SU-DHL-6 (cell line): Measurements from ENCODE around the gene RBFOX1.

Source experiments
- H2AFZ ChIP-seq: fragments of 200-600 bp; sonication (generic); 2 replicates; pipeline ENCODE4 v1.6.1; 2014; ENCODE audit warnings: low read depth, mild to moderate bottlenecking, moderate library complexity, mixed read lengths, antibody characterized with exemption, low read length; ENCODE audit not compliant: severe bottlenecking
- H3F3A ChIP-seq: fragments of 200-600 bp; shearing (Covaris generic); 2 replicates; pipeline ENCODE4 v1.6.0; 2016; ENCODE audit warnings: antibody characterized with exemption, mild to moderate bottlenecking; ENCODE audit not compliant: insufficient read depth
- H3K27ac ChIP-seq: fragments of 200-600 bp; sonication (generic); 2 replicates; pipeline ENCODE4 v1.5.1; 2016; ENCODE audit warnings: low read depth, mild to moderate bottlenecking, low read length, moderate library complexity, mixed read lengths
- H3K27me3 ChIP-seq: fragments of 200-600 bp; sonication (generic), shearing (Covaris generic); 2 replicates; pipeline ENCODE4 v1.6.0; 2014; ENCODE audit warnings: mild to moderate bottlenecking, low read length
- H3K36me3 ChIP-seq: fragments of 200-600 bp; sonication (generic); 2 replicates; pipeline ENCODE4 v1.6.1; 2014; ENCODE audit warnings: mild to moderate bottlenecking, low read length, mixed read lengths
- H3K4me2 ChIP-seq: fragments of 300-600, 200-600 bp; shearing (Covaris generic), sonication (generic); 2 replicates; pipeline ENCODE4 v1.6.0; 2014; ENCODE audit warnings: low read length, low read depth, mild to moderate bottlenecking; ENCODE audit not compliant: poor library complexity, severe bottlenecking
- H3K4me3 ChIP-seq: fragments of 200-600 bp; sonication (generic); 2 replicates; pipeline ENCODE4 v1.5.1; 2014; ENCODE audit warnings: antibody characterized with exemption, low read length, mild to moderate bottlenecking, mixed read lengths; ENCODE audit not compliant: insufficient read depth, poor library complexity, severe bottlenecking
- H3K79me2 ChIP-seq: fragments of 200-600 bp; sonication (generic); 2 replicates; pipeline ENCODE4 v1.6.1; 2014; ENCODE audit warnings: mild to moderate bottlenecking, low read length, moderate library complexity; ENCODE audit not compliant: insufficient read depth
- H3K9ac ChIP-seq: fragments of 200-600 bp; sonication (generic); 2 replicates; pipeline ENCODE4 v1.7.0; 2014; ENCODE audit warnings: mild to moderate bottlenecking, low read length
- H3K9me2 ChIP-seq: fragments of 200-600 bp; sonication (generic); replicated peaks from 2 replicates; pipeline ENCODE4 v1.6.1; 2014; ENCODE audit warnings: low read length; ENCODE audit not compliant: insufficient read depth
- H3K9me3 ChIP-seq: fragments of 200-600 bp; sonication (generic); 2 replicates; pipeline ENCODE4 v1.6.1; 2014; ENCODE audit warnings: low read length, mixed read lengths; ENCODE audit not compliant: insufficient read depth
- H4K20me1 ChIP-seq: fragments of 200-600 bp; sonication (generic); 2 replicates; pipeline ENCODE4 v1.6.1; 2014; ENCODE audit warnings: low read depth, mild to moderate bottlenecking, antibody characterized with exemption, low read length, moderate library complexity, mixed read lengths
- EZH2phosphoT487 ChIP-seq: fragments of 200-600 bp; sonication (generic), shearing (Covaris generic); conservative IDR thresholded peaks from 2 replicates; pipeline ENCODE4 v1.6.1; 2018; ENCODE audit warnings: mild to moderate bottlenecking, antibody characterized with exemption, low read length, moderate library complexity, mixed read lengths
- TF ChIP-seq, protein P1 (sequence below): fragments of 200-600 bp; sonication (generic); IDR thresholded peaks from one replicate; pipeline ENCODE4 v1.5.1; 2017; ENCODE audit warnings: antibody characterized with exemption, mild to moderate bottlenecking, low read length, moderate library complexity; ENCODE audit not compliant: insufficient read depth, poor library complexity, severe bottlenecking

Gene RBFOX1

GRCh38 chr16:7313170-7313569 lies 19.5 kb upstream of the RBFOX1 start:
- no peaks in the 10 kb centered on the region for H3K9me3 ChIP-seq
- H2AFZ ChIP-seq, result no peak overlapping the region
- H3K79me2 ChIP-seq, result no peaks in the 10 kb centered on the region

DNA sequence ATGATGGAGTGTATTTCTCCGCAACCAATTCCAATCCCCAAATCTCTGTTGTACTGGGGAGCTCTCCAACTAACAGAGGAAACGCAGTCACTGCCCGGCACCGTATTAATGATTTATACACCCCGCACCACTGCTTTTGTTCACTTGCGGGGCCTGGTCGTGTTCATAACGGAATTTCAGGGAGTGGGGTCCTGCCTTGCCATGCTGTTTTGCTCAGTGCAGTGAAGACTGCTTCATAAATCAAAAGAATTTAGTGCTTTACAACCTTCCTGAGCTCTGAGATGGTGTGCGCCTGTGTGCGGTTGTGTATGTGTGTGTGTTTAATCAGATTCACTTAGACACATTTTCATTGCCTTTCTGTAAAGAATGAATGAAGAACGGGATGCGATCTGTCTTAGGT lies 18.5 kb upstream of the RBFOX1 start:
- Histone ChIP-seq H3K27ac (no peak overlapping the region), H3F3A (no peaks in the 10 kb centered on the region), H3K79me2 (no peaks in the 10 kb centered on the region), H3K27me3 (no peaks in the 10 kb centered on the region), H3K9ac (no peak overlapping the region), H3K4me3 (no peak overlapping the region), H2AFZ (no peak overlapping the region), H3K4me2 (no peak overlapping the region), H3K9me2 (no peaks in the 10 kb centered on the region), H3K9me3 (no peaks in the 10 kb centered on the region), H4K20me1 (no peaks in the 10 kb centered on the region), H3K36me3 (no peaks in the 10 kb centered on the region)
- TF ChIP-seq EZH2phosphoT487, result no peak
- TF ChIP-seq, protein P1, sequence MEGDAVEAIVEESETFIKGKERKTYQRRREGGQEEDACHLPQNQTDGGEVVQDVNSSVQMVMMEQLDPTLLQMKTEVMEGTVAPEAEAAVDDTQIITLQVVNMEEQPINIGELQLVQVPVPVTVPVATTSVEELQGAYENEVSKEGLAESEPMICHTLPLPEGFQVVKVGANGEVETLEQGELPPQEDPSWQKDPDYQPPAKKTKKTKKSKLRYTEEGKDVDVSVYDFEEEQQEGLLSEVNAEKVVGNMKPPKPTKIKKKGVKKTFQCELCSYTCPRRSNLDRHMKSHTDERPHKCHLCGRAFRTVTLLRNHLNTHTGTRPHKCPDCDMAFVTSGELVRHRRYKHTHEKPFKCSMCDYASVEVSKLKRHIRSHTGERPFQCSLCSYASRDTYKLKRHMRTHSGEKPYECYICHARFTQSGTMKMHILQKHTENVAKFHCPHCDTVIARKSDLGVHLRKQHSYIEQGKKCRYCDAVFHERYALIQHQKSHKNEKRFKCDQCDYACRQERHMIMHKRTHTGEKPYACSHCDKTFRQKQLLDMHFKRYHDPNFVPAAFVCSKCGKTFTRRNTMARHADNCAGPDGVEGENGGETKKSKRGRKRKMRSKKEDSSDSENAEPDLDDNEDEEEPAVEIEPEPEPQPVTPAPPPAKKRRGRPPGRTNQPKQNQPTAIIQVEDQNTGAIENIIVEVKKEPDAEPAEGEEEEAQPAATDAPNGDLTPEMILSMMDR, result no peak

More at GRCh38 chr16:7313170-7313569, 19.5 kb upstream of the RBFOX1 start:
- H3K4me2 ChIP-seq, result no peak overlapping the region
- H3K9ac ChIP-seq, result no peak overlapping the region
- no peak overlapping the region for H3K27ac ChIP-seq
- no peak overlapping the region for H3K4me3 ChIP-seq
- H3F3A ChIP-seq, result no peaks in the 10 kb centered on the region
- TF ChIP-seq, protein P1, result no peak
- TF ChIP-seq EZH2phosphoT487, result no peak
- H3K9me2 ChIP-seq, result no peaks in the 10 kb centered on the region
- no peaks in the 10 kb centered on the region for H4K20me1 ChIP-seq
- H3K36me3 ChIP-seq, result no peaks in the 10 kb centered on the region
- no peaks in the 10 kb centered on the region for H3K27me3 ChIP-seq

- Histone ChIP-seq H3K27me3 (no peaks in the 10 kb centered on the region), H3K4me3 (no peak overlapping the region), H3K9me2 (no peaks in the 10 kb centered on the region), H3F3A (no peaks in the 10 kb centered on the region), H3K9me3 (no peaks in the 10 kb centered on the region), H3K36me3 (no peaks in the 10 kb centered on the region), H3K79me2 (no peaks in the 10 kb centered on the region), H3K9ac (no peak overlapping the region), H3K27ac (no peak overlapping the region), H2AFZ (no peak overlapping the region), H3K4me2 (no peak overlapping the region), H4K20me1 (no peaks in the 10 kb centered on the region)
- TF ChIP-seq EZH2phosphoT487, result no peak
- TF ChIP-seq, protein P1, result no peak
Observed at GRCh38 chr16:7315813-7316212, 16.8 kb upstream of the RBFOX1 start.
